Activated effector memory CD4-positive, alpha-beta T cell treated with anti-CD3 and anti-CD28 coated beads, Interleukin-2, amount 50 U/mL, for 16 hours (primary cell): ENCODE measurements around the gene SNX6.
"Not testable (repeated sequence)": the region's sequence is repeated elsewhere in the genome, so short reads cannot be mapped to it uniquely, and the experiment has no call there.

ENCODE experiments used
- DNase-seq: peaks from one replicate; pipeline ENCODE4 v3.0.0-alpha.2; 2020

Gene SNX6

DNA sequence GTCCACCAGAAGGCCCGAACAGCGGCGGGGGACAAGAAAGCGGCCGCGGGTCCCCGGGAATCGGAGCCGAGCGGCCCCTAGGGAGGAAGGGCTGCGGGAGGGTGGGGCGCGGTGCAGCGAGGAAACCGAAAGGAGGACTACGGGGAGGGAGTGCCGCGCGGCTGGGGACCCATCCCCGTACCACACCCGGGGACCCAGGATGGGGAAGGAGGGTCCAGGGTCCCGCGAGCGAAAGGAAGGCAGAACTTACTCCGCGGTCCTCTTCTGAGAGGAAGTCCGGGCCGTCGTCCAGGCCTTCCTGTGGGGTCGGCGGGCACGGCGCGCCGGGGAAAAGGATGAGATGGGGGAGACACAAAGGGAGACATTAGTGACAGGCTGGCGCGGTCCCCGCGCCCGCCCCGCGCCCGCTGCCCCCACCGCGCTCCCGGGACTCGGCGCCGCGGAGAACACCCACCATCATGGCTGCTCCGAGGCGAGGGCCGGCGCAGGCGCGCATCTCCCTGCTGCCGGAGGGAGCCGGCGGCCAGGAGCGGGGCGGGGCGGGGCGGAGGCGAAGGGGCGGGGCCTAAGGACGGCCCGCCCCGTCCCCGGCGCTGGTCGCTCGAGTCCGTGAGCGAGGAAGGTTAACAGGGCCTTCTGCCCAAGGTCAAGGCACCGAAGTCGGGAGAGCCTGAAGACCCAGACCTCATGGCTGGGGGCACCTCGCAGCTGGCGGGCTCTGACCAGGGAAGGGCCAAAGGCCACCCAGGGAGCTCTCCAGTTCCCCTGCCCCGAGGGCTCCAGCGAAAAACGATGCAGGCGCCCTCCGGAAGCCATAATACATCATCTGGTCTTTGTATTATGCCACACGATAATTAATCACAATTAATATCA is at the start of gene SNX6:
Gene SNX6 (minus strand): TSS at position 492 of the 873 bp plus-strand sequence. CDS start 32 bp downstream, at position 460.
- DNase-seq = peak; percentile 94

DNA sequence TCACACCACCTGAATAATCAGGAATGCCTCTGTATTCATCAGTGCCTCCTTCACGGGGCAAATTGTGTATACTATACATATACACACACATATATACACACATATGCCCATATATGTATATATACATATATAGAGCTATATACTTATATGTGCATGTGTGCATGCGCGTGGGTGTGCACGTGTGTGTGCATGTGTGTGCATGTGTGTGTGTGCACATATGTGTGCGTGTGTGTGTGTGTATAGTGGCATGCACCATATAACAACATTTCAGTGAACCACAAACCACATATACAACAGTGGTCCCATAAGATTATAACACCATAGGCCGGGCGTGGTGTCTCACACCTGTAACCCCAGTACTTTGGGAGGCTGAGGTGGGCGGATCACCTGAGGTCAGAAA is 48.8 kb upstream of the SNX6 start:
- DNase-seq = no peak

DNA sequence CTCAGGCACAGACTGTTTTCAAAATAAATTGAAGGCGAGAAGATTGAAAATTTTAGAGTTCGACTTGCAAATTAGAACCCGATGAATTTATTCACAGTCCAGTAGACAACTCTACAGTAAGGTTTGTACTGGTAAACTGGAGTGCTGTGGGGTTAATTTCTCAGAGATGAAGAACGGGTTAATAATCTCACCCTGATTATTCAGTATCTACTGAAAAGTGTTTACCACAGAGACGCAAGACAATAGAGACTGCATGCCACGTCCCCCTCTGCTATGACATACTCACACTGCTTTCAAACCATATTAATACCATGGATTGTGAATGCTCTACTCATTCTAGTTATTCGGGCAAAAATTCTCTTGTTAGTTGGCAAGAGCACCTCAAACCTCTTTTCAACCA is 48.4 kb upstream of the SNX6 start:
- no peak for DNase-seq

DNA sequence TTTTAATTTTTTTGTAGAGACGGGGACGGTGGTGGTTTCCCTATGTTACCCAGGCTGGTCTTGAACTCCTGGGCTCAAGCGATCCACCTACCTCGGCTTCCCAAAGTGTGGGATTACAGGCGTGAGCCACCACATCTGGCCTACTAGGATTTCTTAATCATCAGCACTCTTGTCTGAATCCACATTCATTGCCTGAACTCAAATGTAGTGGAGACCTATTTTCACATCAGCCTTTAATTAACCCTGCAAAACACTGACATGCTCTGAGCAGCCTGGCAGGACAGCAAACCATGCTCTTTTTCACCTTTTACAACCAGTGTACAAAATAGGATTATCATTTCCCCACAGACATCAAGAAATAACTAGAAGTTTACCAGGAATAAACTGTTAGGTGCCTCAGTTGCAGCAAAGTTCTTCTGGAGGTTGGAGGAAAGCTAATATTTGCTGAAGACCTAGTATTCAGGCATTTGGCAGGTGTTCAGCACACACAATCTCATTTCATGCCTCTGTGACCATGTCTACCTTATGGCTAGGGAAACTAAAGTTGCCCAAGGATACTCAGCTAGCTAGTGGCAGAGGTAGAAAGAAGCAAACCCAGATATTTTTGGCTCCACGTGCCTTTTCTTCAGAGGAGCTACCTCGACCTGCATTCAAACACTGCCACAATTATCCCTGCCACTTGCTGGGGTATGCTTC is 46.7 kb upstream of the SNX6 start:
- DNase-seq = no peak

DNA sequence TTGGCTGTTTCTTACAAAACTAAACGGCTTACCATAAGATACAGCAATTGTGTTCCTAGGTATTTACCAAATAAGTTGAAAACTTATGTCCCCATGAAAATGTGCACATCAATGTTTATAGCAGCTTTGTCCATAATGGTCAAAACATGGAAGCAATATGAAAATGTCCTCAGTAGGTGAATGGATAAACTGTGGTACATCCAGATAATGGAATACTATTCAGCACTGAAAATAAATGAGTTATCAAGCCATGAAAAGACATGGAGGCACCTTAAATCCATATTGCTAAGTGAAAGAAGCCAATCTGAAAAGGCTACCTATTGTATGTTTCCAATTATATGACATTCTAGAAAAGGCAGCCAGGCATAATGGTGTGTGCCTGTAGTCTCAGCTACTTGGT is 43.8 kb upstream of the SNX6 start:
- no peak for DNase-seq

DNA sequence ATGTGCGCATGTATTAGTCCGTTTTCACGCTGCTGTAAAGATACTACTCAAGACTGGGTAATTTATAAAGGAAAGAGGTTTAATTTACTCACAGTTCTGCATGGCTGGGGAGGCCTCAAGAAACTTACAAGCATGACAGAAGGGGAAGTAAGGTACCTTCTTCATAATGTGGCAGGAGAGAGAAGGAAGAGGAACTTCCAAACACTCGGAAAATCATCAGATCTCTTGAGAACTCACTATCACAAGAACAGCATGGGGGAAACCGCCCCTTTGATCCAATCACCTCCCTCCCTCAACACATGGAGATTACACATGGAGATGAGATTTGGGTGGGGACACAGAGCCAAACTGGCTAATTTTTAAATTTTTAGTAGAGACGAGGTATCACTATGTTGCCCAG is 41.8 kb upstream of the SNX6 start:
- DNase-seq = no peak

DNA sequence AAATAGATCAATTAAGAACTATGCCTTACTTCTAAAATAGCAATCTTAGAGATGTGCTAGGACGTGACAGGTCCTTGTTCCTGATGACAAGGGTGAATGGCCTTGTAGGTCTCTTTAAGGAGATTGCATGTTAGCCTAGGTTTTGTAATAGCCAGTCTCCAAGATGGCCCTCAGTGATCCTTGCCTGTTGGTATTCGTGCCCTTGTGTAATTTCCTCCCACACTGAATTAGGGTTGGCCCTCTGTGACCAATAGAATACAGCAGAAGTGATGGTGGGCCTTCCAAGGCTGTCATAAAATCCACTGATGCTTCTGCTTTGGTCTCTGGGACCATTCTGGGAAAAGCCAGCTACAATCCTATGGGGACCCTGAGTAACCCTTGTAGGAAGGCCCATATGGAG is 38.2 kb upstream of the SNX6 start:
- DNase-seq = no peak

DNA sequence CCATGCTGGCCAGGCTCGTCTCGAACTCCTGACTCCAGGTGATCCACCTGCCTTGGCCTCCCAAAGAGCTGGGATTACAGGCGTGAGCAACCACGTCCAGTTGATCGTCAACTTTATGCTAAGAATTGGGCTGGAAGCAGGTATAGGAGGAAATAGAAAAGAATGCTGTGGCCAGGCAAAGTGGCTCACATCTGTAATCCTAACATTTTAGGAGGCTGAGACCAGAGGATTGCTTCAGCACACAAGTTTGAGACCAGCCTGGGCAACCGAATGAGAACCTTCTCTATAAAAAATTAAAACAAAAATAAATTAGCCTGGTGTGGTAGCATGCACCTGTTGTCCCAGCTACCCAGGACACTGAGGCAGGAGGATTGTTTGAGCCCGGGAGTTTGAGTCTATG is 37.1 kb upstream of the SNX6 start:
- no peak for DNase-seq

DNA sequence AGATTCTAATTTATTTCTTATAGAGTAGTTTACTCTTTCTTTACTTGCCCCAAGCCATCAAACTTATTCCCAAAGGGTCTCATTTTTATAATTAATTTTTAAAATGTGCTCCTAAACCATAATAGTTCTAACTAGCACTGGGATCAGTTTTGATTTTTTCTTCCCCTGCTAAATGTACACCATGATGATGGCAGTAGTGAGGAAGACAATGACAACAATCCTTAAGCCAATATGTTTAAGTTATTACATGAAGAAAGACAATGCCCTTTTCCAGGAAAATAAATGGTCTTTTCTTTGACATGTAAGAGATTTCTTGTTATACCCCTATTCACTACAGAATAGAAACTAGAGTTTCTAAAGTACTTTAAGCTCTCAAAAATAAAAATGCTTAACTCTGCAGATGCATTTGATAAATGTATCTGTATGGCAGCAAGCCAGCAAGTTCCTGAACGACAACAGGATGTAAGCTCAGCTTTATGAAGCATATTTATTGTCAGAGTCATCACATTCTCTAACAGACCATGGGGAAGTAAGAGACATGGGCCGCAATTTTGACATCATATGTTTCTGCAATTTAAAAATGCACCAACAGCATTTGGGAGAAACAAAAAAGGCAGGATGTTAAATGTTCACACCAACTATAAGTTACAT is 36.0 kb upstream of the SNX6 start:
- DNase-seq = no peak

DNA sequence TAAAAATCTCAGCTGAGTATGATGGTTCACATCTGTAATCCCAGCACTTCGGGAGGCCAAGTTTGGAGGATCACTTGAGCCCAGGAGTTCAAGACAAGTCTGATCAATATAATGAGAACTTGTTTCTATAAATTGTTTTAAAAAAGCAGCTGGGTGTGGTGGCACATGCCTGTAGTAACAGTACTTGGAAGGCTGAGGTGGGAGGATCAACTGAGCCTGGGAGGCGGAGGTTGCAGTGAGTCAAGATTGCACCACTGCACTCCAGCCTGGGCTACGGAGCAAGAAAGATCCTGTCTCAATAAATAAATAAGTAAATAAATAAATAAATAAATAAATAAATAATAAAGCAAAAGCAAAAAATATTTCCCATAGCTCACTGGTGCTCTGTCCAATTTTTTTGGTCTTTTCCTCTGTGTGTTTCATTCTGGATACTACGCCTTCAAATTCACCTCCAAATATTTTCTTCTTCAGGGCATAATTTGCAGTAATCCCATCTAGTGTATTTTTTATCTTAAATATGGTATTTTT is 32.7 kb upstream of the SNX6 start:
- DNase-seq = no peak

DNA sequence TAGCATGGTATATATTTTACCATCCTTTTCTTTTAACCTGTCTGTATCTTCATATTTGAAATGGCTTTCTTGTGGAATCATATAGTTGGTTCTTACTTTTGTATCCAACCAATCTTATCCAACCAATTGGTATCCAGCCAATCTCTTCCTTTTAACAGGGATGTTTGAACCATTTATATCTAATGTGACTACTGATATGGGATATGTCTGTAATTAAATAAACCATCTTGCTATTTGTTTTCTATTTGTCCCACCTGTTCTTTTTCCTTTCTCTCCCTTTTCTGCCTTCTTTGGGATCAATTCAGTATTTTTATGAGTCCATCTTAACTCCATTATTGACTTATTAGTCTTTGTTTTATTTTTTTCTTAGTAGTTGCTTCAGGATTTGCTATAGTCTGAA is 30.8 kb upstream of the SNX6 start:
- no peak for DNase-seq

DNA sequence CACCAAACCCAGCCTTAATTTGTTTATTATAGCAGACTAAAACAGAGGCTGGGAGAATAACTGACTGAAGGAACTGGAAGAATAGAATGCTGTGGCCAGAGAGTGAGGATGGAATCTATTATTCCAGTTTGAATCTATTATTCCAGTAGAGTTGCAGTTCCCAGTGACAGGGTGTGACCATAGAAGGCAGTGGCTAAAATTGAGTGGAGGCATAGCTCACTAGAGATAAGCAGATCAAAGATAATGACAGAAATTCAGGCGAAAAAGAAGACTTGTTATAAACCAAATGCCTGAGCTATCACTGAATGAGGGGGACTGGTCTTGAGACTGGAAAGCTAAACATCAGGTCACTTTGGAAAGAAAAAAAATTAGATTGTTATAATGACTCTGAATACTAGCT is 26.0 kb upstream of the SNX6 start:
- DNase-seq = no peak

DNA sequence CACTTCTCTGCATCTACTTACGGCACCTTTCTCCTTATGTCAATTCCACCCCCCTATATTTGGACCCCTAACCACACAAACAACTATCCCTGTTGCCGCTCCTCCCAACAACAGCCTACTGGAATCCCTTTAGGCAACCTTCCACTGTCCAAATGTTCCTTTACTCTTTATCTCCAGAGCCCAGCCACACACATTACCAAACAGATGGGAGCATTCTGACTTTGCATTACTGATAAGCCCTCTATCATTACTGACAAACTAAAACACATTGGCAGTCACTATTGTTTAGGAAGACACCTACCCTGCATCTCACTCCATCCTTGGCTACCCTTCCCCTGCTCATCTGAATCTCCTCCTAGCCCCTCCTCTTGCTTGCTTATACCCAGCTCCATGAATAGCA is 23.1 kb upstream of the SNX6 start:
- DNase-seq = not testable (repeated sequence)

DNA sequence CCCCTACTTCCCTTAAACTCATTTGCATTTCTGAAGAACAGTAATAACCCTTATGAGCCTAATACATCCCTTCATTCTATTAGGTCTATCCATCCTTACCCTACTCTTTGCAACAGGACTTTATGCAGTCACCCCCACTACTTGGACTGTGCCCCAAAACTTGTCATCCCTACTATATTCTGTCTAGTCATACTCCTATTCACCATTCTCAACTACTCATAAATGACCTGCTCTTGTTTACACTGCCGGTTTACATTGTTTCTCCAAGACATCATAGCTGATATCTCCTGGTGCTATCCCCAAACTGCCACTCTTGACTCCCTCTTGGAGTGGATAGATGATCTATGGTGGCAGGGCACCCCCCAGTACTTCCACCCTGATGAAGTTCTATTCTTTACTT is 22.4 kb upstream of the SNX6 start:
- DNase-seq = not testable (repeated sequence)

DNA sequence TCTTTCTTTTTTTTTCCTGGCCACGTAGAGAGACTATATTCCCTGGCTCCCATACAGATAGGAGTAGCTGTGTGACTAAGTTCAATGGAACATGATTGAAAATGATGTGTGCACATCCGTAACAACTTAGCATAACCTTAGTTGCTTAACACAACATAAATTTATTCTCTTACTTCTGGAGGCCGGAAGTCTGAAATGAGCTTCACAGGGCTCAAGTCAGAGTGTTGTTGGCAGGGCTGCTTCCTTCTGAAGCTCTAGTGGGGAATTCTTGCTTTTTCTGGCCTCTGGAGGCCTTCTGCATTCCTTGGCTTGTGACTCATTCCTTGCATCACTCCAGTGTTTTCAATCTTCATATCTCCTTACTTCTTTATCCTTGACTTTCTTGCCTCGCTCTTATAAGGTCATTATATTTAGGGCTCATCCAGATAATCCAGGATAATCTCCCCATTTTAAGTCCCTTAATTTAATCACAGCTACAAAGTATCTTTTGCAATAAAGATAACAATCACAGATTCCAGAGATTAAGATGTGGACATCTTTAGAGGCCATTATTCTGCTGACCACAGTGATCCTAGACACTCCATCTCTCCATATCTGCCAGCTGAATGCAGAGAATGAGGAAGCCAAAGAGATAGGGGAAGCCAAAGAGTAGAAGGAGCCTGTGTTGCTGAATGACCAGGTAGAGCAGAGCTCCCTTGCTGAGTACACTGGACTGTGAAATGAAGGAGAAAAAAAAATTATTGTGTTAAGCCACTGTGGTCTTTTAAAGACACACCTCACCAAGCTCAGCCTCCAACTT is 21.0 kb upstream of the SNX6 start:
- DNase-seq = no peak

DNA sequence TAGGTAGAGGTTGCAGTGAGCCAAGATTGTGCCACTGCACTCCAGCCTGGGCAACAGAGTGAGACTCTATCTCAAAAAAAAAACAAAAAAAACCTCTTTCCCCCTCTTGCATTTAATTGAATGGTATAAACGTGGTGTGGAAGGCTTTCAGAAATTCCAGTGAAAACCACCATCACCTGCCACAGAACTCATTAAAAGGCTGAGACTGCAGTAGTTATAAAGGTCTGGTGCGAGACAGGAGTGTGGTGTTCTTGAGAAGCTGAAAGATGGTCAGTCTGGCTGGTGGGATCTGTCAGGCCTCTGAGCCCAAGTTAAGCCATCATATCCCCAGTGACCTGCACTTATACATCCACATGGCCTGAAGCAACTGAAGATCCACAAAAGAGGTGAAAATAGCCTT is 20.1 kb upstream of the SNX6 start:
- not testable (repeated sequence) for DNase-seq

DNA sequence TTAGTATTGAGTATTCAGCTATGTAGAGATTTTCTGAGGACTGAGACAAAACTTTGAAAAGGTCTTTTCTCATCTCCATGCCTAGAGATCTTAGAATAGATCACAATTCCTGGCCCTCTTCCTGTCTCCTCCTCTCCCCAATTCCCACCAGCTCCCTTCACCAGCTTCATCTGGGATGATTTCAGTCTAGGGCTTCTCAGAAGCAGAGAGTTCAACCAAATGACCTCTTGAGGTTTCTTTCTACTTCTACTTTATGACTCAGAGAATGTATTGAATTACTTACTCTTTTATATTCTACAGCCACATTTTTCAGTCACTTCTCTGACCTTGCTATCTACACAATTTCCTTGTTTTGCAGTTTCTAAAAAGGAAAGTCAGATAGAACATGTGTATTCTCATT is 19.4 kb upstream of the SNX6 start:
- no peak for DNase-seq

DNA sequence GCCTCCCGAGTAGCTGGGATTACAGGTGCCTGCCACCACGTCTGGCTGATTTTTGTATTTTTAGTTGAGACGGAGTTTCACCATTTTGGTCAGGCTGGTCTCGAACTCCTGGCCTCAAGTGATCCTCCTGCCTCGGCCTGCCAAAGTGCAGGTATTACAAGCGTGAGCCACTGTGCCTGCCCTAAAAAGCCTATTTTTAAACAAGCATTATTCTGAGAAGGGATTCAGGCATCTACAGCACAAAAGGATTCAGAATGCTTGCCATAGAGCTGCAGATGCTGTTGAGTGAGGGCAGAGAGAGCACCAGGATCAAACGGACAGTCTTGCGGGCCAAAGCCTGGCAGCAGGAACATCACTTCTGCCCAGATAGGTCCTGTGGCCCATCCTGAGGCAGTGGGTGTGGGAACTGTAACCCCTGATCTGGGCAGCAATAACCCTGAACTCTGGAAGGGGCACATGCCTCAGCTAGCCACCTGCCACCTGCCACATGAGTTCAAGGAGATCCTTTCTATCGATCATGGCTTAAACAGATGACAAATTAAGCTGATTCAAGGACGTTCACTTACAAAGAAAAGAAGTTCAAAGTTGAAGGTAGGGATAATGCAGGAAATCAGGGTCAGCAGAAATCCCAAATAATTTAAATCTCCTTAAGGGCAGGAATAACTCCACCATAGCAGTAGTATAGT is 16.8 kb upstream of the SNX6 start:
- no peak for DNase-seq

DNA sequence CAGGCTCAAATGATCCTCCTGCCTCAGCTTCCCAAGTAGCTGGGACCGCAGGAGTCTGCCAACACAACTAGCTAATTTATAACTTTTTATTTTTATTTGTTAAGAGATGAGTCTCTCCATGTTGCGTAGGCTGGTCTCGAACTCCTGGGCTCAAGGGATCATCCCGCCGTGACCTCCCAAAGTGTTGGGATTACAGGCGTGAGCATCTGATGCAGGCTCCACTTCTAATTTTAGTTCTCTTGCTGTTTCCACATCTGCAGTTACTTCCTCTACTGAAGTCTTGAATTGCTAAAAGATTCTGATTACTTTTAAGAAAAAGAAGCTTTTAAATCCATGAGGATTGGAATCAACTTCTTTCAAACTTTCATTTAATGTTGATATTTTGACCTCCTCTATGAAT is 13.4 kb upstream of the SNX6 start:
- DNase-seq = no peak

DNA sequence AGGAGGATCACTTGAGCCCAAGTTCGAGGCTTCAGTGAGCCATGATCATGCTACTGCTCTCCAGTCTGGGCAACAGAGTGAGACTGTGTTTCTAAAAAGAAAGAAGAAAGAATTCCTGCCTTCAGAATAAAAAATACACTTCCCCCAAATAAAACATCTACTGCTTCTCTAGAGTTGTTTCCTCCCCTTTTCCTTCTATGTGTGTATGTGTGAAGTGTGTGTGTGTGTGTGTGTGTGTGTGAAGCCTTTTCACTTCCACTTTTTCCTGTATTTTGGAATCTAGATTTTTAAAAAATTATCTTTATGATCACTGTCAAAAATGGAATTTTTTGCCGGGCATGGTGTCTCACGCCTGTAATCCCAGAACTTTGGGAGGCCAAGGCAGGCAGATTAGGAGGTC is 12.6 kb upstream of the SNX6 start:
- no peak for DNase-seq

DNA sequence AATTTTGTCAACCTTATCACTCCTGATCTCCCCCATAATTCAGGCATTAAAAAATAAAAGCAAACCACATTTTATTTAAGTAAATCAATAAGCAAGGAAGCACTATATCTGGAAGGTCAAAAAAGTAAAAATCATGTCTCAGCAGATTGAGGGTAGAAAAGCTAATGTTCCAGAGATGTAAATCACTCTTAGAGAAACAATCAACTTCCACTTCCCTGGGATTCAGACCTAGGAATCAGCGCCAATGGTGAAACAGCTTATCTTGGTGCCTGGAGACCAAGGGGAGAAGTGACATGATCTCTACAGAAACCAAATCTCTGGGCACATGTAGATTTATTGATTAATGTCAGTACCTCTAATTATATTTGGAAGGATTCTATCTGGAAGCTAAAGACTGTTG is 10.9 kb upstream of the SNX6 start:
- no peak for DNase-seq

DNA sequence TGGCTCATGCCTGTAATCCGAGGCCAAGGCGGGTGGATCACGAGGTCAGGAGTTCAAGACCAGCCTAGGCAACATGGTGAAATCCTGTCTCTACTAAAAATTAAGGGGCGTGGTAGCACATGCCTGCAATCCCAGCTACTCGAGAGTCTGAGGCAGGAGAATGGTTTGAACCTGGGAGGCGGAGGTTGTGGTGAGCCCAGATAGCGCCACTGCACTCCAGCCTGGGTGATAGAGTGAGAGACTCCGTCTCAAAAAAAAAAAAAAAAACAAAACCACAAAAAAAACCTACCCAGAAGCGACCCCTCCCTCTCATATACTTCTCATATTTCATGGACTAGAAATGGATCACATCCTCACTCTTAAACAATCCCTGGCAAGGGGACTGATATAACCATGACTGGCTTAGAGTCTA is 4.4 kb upstream of the SNX6 start:
- not testable (repeated sequence) for DNase-seq
